Measurements from ENCODE around the gene GALM.

DNA sequence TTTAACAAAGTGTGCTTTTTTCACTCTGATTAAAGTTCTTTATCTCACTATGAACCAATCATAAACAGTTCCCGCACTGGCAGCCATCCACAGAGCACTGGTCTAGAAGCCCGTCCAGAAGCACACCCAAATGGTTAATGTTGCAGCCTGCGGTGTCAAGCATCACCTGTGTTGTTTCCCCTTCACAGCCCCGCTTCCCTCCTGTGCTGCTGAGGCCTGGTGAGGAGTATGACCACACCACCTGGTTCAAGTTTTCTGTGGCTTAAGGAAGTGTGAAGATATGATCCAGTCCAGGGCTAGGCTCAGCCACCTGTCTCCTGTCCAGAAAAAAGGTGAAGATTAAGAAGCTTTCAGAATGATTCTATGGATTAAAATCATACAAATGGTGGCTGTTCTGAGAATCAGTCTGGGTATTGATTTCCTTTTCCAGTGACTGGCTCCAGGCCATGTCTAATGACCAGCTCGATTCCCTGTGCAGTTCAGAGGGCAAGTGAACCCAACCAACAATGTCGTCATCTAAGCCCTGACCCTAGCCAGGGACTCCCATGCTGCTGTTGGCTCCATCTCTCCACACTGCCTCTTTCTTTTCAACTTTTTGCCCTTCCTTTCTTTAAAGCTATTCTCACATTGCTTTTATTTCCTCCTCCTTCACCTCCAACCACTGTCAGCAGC is 67.5 kb downstream of the GALM start:
- no peak for TF ChIP-seq POLR2A (IDR thresholded peaks at IDR 0.05)
- TF ChIP-seq, protein P1, sequence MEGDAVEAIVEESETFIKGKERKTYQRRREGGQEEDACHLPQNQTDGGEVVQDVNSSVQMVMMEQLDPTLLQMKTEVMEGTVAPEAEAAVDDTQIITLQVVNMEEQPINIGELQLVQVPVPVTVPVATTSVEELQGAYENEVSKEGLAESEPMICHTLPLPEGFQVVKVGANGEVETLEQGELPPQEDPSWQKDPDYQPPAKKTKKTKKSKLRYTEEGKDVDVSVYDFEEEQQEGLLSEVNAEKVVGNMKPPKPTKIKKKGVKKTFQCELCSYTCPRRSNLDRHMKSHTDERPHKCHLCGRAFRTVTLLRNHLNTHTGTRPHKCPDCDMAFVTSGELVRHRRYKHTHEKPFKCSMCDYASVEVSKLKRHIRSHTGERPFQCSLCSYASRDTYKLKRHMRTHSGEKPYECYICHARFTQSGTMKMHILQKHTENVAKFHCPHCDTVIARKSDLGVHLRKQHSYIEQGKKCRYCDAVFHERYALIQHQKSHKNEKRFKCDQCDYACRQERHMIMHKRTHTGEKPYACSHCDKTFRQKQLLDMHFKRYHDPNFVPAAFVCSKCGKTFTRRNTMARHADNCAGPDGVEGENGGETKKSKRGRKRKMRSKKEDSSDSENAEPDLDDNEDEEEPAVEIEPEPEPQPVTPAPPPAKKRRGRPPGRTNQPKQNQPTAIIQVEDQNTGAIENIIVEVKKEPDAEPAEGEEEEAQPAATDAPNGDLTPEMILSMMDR (IDR thresholded peaks at IDR 0.05) = no peak

All from right lobe of liver (tissue), 4 donors.